T-helper 1 cell (primary cell): Measurements from ENCODE around the gene IPO8.

Experiments
- DNase-seq, 5 donors: peaks; one replicate each; pipeline ENCODE4 v3.0.0-alpha.2; 2012 to 2020
- total RNA-seq, 4 donors: gene quantifications; one replicate each; lab custom pipeline; 2026; lab: John Stamatoyannopoulos, UW

Gene IPO8
- total RNA-seq: 31.9 to 47.3 (median 41.6) reads per million in 4 donors

- DNase-seq: peak; percentile 67 to 88 (median 76)
Observed at GRCh38 chr12:30695199-30696102, at the start of gene IPO8. TSS of gene IPO8 (minus strand) at chr12:30695869. CDS start at chr12:30695647, 222 bp downstream.

GRCh38 chr12:30744321-30744720 lies 48.7 kb upstream of the IPO8 start:
- no peak for DNase-seq

GRCh38 chr12:30740274-30740673 lies 44.6 kb upstream of the IPO8 start:
- DNase-seq: no peak

- DNase-seq: no peak
Observed at GRCh38 chr12:30739020-30739419, 43.4 kb upstream of the IPO8 start.

- no peak for DNase-seq
Observed at GRCh38 chr12:30732954-30733637, 37.4 kb upstream of the IPO8 start.

GRCh38 chr12:30730011-30730410 lies 34.3 kb upstream of the IPO8 start:
- DNase-seq: no peak

GRCh38 chr12:30729547-30729946 lies 33.9 kb upstream of the IPO8 start:
- no peak for DNase-seq

GRCh38 chr12:30726647-30727046 lies 31.0 kb upstream of the IPO8 start:
- DNase-seq: no peak

- DNase-seq: no peak
Observed at GRCh38 chr12:30725739-30726138, 30.1 kb upstream of the IPO8 start.

GRCh38 chr12:30719060-30719459 lies 23.4 kb upstream of the IPO8 start:
- no peak for DNase-seq

GRCh38 chr12:30707613-30708342 lies 12.1 kb upstream of the IPO8 start:
- DNase-seq: no peak

- no peak for DNase-seq
Observed at GRCh38 chr12:30706476-30706875, 10.8 kb upstream of the IPO8 start.

- no peak for DNase-seq
Observed at GRCh38 chr12:30701056-30701455, 5.4 kb upstream of the IPO8 start.

GRCh38 chr12:30700216-30700900 lies 4.7 kb upstream of the IPO8 start:
- no peak for DNase-seq

GRCh38 chr12:30698346-30698745 lies 2.7 kb upstream of the IPO8 start:
- DNase-seq: no peak

- DNase-seq: no peak
Observed at GRCh38 chr12:30696943-30697342, 1.3 kb upstream of the IPO8 start.

GRCh38 chr12:30696486-30696885 lies 817 bp upstream of the IPO8 start:
- no peak for DNase-seq

GRCh38 chr12:30696103-30696408 lies 387 bp upstream of the IPO8 start:
- DNase-seq: no peak

- peak in 1 of 5 donors; percentile 2 for DNase-seq
Observed at GRCh38 chr12:30694412-30695198, 1.1 kb downstream of the IPO8 start.

- no peak for DNase-seq
Observed at GRCh38 chr12:30692470-30692869, 3.2 kb downstream of the IPO8 start.

GRCh38 chr12:30691122-30691879 lies 4.4 kb downstream of the IPO8 start:
- DNase-seq: no peak
